Suprapubic skin (tissue), 4 donors: Measurements from ENCODE around the gene ATP5F1B. TPM values are rescaled to one million over a fixed set of nuclear protein-coding genes. Genes with fewer than 3 reads are reported as not detected.

Experiments used
- DNase-seq, 2 donors: peaks; one replicate each; pipeline ENCODE4 v3.0.0-alpha.2; 2019; ENCODE audit warnings: low spot score in 2 of 2
- H3K27ac ChIP-seq: fragments of 200-600 bp; sonication (generic); one replicate; pipeline ENCODE4 v1.5.1; 2019
- H3K27me3 ChIP-seq: fragments of 200-600 bp; sonication (generic); one replicate; pipeline ENCODE4 v1.5.1; 2019
- H3K36me3 ChIP-seq: fragments of 200-600 bp; sonication (generic); one replicate; pipeline ENCODE4 v1.5.1; 2019
- H3K4me1 ChIP-seq: fragments of 200-600 bp; sonication (generic); one replicate; pipeline ENCODE4 v1.5.1; 2019
- H3K4me3 ChIP-seq: fragments of 200-600 bp; sonication (generic); one replicate; pipeline ENCODE4 v1.5.1; 2019; ENCODE audit warnings: mild to moderate bottlenecking
- H3K9me3 ChIP-seq: fragments of 200-600 bp; sonication (generic); one replicate; pipeline ENCODE4 v1.5.1; 2019
- EP300 ChIP-seq: sonication (generic); formaldehyde crosslinking; IDR thresholded peaks from one replicate; pipeline ENCODE4 v1.6.1; 2017; ENCODE audit warnings: antibody characterized with exemption
- POLR2A ChIP-seq, 2 donors: fragments of 450-650 bp; IDR thresholded peaks; one replicate each; pipeline ENCODE4 v1.6.1; 2017; ENCODE audit warnings: antibody characterized with exemption in 2 of 2, mild to moderate bottlenecking in 2 of 2, moderate library complexity in 2 of 2
- POLR2AphosphoS5 ChIP-seq, 3 donors: sonication (generic); formaldehyde crosslinking; IDR thresholded peaks; one replicate each; pipeline ENCODE4 v1.6.1; 2017; ENCODE audit warnings: antibody characterized with exemption in 3 of 3
- WGBS: methylation state at CpG from one replicate; pipeline ENCODE4 v1.1.5; 2018; 5-methylcytosine and 5-hydroxymethylcytosine counted together
- total RNA-seq, 4 donors: library from RNA; depleted of rRNA; stranded (reverse); fragments of >200 nt; gene quantifications; one replicate each; pipeline ENCODE4 v1.1.0, GENCODE V29; 2016
- TF ChIP-seq, protein P1 (sequence below), 2 donors: fragments of 200-600 bp in 1 of 2; fragments of 450-650 bp in 1 of 2; sonication (generic) in 1 of 2; IDR thresholded peaks; one replicate each; pipeline ENCODE4 v1.5.1; 2016 to 2019; ENCODE audit warnings: antibody characterized with exemption in 2 of 2, mild to moderate bottlenecking in 1 of 2, moderate library complexity in 1 of 2

Gene ATP5F1B
- total RNA-seq, 4 donors from 2014 or later = 423 to 515 (median 438) TPM

DNA sequence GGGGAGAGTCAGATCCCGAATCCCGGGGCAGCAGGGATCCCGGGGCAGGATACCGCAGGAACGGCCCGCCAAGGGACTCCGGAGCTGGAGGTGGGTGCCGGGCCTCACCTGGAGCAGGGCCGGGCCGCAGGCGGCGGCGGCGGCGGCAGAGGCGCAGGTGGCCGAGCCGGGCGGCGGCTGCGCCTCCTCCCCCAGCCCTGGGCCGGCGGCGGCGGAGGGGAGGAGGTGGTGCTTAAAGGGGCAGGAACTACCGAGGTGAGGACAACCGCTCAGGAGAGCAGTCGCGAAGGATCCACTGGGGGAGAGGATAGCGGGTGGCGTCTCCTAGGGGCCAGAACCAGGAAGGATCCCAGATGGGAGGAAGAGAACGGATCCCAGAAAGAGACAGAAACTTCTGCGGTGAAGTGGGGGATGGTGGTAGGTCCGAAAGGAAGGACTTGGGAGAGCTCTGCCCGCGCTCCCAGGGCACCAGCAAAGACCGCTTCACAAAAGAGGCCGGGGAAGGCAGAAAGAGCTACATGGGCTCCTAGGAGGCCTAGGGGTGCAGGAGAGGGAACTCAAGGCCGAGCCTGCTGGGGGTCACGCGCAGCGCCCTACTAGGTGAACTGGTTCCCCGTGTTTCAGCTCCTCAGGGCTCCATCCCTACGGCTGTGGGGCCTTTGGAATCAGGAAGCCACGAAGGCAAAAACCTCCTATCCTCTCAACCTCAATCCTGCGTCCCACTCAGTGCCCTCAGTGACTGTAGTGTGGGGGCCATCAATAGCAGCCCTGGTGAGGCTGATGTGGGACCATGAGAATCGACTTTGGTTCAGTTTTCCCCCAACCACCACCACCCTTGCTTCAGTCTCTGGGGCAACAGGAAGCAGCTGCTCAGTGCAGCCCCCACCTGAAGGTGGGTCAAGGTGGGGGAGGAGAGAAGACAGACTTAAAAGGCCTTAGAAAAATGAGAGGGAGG lies 10.7 kb downstream of the ATP5F1B start:
- H3K4me1 ChIP-seq = peaks cover 70% of the 10 kb centered on the region
- TF ChIP-seq POLR2A (IDR thresholded peaks at IDR 0.05) (peak in 1 of 2 donors; percentile 13), EP300 (no peak), POLR2AphosphoS5 (IDR thresholded peaks at IDR 0.05) (no peak)
- TF ChIP-seq, protein P1, sequence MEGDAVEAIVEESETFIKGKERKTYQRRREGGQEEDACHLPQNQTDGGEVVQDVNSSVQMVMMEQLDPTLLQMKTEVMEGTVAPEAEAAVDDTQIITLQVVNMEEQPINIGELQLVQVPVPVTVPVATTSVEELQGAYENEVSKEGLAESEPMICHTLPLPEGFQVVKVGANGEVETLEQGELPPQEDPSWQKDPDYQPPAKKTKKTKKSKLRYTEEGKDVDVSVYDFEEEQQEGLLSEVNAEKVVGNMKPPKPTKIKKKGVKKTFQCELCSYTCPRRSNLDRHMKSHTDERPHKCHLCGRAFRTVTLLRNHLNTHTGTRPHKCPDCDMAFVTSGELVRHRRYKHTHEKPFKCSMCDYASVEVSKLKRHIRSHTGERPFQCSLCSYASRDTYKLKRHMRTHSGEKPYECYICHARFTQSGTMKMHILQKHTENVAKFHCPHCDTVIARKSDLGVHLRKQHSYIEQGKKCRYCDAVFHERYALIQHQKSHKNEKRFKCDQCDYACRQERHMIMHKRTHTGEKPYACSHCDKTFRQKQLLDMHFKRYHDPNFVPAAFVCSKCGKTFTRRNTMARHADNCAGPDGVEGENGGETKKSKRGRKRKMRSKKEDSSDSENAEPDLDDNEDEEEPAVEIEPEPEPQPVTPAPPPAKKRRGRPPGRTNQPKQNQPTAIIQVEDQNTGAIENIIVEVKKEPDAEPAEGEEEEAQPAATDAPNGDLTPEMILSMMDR (IDR thresholded peaks at IDR 0.05) = peak in 1 of 2 donors; percentile 45

DNA sequence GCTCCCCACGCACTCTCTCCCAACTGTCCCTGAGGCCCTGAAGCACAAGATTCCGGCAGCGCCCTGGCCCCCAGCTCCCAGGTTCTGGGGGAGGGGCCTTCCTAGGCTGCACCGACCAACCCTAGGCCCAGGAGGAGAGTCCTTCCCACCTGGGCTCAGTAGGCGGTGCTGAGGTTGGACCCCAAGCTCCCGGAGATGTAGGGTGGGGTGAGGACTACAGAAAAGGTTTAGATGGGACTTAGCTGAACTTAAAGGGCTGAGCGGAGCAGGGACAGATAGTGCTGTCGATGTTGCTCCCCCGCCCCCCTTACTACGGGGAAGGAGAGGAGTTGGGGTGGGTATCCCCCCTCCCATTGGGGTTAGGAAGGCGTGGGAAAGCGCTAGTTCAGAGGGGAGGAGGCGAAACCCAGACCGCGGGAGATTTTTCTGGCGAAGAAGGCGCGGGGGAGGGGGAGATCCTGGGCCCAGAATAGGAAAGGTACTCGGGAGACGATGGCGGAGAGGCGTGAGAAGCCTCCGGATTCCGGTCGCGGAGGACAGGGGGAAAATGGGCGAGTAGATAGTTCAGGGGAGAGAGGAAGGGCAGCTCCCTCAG lies 11.4 kb downstream of the ATP5F1B start:
- 2% methylated on average over 25 of the region's 27 CpGs for WGBS
- peak in 1 of 2 donors; percentile 77 for DNase-seq
- H3K4me1 ChIP-seq = peaks cover 70% of the 10 kb centered on the region

More for the DNA sequence above, 10.7 kb downstream of the ATP5F1B start:
- Histone ChIP-seq H3K36me3 (peaks cover 27% of the 10 kb centered on the region), H3K27me3 (no peaks in the 10 kb centered on the region), H3K4me3 (peak overlapping the region; percentile 77), H3K9me3 (no peaks in the 10 kb centered on the region), H3K27ac (peak overlapping the region; percentile 90)
- 0% methylated on average over 32 of the region's 47 CpGs for WGBS
- peak; percentile 87 to 89 for DNase-seq

DNA sequence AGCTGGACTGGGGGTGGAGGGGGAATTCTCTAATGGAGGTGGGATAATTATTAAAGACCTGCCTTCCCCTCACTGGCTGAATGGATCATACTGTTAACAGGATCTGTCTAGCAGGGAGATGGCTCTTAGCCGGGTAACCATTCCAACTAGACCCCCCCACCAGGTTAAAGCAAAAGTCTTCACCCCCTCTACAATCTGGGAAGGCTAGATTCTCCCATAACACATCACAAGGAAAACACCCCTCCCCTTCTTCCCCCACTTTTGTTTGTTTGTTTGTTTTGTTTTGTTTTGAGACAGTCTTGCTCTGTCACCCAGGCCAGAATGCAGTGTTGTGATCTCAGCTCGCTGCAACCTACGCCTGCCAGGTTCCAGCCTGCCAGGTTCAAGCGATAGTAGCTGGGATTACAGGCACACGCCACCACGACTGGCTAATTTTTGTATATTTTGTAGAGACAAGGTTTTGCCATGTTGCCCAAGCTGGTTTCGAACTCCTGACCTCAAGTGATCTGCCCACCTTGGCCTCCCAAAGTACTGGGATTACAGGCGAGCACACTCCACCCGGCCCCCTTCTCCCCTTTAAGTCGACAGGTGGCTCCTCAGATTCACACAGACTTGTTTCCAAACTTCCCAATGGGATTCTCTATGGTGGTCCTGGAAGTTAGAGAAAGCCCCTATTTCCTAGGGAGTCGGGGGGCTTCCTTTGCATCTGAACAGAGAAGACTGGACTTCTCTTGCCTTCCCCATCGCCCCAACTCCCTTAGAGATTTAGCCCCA lies 12.1 kb downstream of the ATP5F1B start:
- Histone ChIP-seq H3K36me3 (peaks cover 12% of the 10 kb centered on the region), H3K9me3 (no peaks in the 10 kb centered on the region), H3K4me1 (peaks cover 71% of the 10 kb centered on the region), H3K27me3 (no peaks in the 10 kb centered on the region), H3K4me3 (peak overlapping the region; percentile 77), H3K27ac (peak overlapping the region; percentile 90)
- no peak for TF ChIP-seq EP300
- TF ChIP-seq POLR2AphosphoS5 (IDR thresholded peaks at IDR 0.05) = no peak
- TF ChIP-seq, protein P1 (IDR thresholded peaks at IDR 0.05) = no peak
- TF ChIP-seq POLR2A (IDR thresholded peaks at IDR 0.05) = no peak
- no peak for DNase-seq
- 30% methylated on average over 12 of the region's 12 CpGs for WGBS

More for the DNA sequence above, 11.4 kb downstream of the ATP5F1B start:
- TF ChIP-seq POLR2AphosphoS5 (IDR thresholded peaks at IDR 0.05) = no peak
- no peak for TF ChIP-seq POLR2A (IDR thresholded peaks at IDR 0.05)
- TF ChIP-seq EP300 = no peak
- Histone ChIP-seq H3K4me3 (peak overlapping the region; percentile 77), H3K27me3 (no peaks in the 10 kb centered on the region), H3K9me3 (no peaks in the 10 kb centered on the region), H3K36me3 (peaks cover 19% of the 10 kb centered on the region), H3K27ac (peak overlapping the region; percentile 90)

DNA sequence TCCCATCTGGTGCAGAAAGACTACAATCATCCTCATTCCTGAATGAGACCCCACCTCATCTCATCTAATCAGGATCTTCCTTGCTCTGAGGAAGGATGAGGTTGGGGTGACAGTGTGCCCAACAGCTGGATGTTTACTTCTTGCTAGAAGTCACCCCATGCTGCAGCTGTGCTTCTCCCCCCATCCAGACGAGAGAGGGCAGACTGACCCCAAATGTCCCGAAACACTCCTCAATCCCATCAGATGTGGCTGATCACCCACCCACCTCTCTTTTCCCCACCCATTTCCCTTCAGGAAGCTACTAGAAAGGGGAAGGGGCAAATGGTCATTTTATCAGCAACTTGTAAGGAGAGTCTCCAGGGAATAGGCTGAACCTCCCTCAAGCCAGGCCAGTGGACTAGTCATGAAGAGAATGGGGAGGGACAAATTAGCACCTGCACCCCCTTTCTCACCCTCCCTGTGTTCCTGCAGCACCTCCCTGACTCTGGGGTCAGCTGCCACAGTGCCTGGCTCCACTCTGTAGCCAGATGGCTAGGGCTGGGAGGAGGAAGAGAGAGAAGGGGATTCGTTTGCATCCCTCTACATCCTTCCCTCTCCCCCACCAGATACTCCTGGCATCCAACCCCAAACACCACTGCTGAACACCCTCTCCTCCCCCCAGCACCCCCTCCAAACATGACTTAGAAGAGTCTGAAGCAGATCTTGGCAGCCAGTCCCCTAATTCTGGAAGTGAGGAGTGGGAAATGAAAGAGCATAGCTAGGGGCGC lies 12.9 kb downstream of the ATP5F1B start:
- Histone ChIP-seq H3K27me3 (no peaks in the 10 kb centered on the region), H3K4me1 (peaks cover 78% of the 10 kb centered on the region), H3K27ac (peak overlapping the region; percentile 90), H3K36me3 (peaks cover 5% of the 10 kb centered on the region), H3K9me3 (no peaks in the 10 kb centered on the region), H3K4me3 (peak overlapping the region; percentile 77)
- DNase-seq = no peak
- TF ChIP-seq, protein P1 (IDR thresholded peaks at IDR 0.05) = no peak
- TF ChIP-seq POLR2AphosphoS5 (IDR thresholded peaks at IDR 0.05) (no peak), POLR2A (IDR thresholded peaks at IDR 0.05) (no peak), EP300 (no peak)
- 42% methylated on average over 4 of the region's 4 CpGs for WGBS
